ENCODE results near the gene POU4F2.

The POU4F2 gene

DNA sequence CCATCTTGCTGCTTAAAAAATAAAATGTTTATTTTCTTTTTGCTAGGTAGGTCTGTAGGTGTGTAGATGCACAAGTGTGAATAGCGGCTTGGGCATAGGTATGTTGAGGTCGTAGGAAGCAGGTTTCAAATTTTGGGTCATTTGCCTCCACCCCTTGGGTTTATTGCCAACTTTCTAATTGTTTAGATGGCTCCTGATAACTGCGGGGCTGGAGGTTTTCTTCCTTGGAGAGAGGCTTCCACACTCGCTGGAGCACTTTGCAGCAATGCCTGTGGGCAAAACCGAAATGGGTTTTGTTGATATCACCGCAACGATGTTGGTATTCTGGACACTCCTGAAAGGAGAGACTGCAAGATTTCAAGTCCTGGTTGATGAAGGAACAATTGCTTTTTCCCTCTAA is 3.9 kb upstream of the POU4F2 start:
- Mint-ChIP-seq H3K36me3 (ENCODE audit: low read depth) (peaks cover 3% of the 10 kb centered on the region), H3K27ac (no peak overlapping the region), H3K9me3 (peaks cover 6% of the 10 kb centered on the region), H3K4me3 (no peak overlapping the region), H3K4me1 (peaks cover 18% of the 10 kb centered on the region), H3K27me3 (ENCODE audit: low read depth) (peaks cover 100% of the 10 kb centered on the region)
- TF ChIP-seq, protein P1, sequence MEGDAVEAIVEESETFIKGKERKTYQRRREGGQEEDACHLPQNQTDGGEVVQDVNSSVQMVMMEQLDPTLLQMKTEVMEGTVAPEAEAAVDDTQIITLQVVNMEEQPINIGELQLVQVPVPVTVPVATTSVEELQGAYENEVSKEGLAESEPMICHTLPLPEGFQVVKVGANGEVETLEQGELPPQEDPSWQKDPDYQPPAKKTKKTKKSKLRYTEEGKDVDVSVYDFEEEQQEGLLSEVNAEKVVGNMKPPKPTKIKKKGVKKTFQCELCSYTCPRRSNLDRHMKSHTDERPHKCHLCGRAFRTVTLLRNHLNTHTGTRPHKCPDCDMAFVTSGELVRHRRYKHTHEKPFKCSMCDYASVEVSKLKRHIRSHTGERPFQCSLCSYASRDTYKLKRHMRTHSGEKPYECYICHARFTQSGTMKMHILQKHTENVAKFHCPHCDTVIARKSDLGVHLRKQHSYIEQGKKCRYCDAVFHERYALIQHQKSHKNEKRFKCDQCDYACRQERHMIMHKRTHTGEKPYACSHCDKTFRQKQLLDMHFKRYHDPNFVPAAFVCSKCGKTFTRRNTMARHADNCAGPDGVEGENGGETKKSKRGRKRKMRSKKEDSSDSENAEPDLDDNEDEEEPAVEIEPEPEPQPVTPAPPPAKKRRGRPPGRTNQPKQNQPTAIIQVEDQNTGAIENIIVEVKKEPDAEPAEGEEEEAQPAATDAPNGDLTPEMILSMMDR (IDR thresholded peaks at IDR 0.05; ENCODE audit: unreplicated experiment in 3 of 3): no peak

DNA sequence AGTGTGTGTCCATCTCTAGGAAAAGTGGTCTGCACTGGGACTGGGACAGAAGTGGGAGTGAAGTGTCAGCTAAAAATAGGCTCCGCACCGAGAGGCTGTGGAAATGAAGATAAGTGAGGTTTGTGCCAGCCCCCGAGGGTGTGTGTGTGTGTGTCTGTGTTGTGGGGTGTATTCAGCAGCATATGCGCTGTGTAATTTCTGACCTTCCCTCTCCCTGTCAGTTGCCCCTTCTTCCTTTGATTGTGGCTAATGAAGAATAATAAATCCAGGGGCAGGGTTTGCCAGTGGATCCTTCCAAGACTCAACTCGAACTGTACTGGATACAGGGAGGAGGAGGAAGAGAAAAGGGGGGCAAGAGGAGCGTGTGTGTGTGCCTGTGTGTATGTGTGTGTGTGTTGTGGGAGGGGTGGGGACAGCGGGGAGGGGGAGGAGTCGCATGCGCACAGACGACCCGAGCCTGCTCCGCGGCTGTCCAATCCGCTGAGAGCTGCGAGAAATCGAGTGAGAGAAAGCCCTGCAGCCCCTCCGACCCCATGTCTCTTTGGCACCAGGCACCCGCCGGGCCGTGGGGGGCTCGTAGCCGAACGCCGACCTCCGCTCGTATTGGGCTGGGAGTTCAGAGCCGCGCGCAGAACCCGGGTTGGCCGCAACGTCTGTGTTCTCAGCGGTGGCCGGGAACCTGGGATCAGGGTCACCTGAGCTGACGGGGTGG is 916 bp upstream of the POU4F2 start:
- Mint-ChIP-seq H3K36me3 (ENCODE audit: low read depth) (peaks cover 3% of the 10 kb centered on the region), H3K4me1 (peaks cover 24% of the 10 kb centered on the region), H3K27ac (no peak overlapping the region), H3K9me3 (peaks cover 6% of the 10 kb centered on the region), H3K4me3 (peak overlapping the region; percentile 72 to 81 (median 81)), H3K27me3 (ENCODE audit: low read depth) (peaks cover 100% of the 10 kb centered on the region)
- TF ChIP-seq, protein P1 (IDR thresholded peaks at IDR 0.05; ENCODE audit: unreplicated experiment in 3 of 3): no peak

DNA sequence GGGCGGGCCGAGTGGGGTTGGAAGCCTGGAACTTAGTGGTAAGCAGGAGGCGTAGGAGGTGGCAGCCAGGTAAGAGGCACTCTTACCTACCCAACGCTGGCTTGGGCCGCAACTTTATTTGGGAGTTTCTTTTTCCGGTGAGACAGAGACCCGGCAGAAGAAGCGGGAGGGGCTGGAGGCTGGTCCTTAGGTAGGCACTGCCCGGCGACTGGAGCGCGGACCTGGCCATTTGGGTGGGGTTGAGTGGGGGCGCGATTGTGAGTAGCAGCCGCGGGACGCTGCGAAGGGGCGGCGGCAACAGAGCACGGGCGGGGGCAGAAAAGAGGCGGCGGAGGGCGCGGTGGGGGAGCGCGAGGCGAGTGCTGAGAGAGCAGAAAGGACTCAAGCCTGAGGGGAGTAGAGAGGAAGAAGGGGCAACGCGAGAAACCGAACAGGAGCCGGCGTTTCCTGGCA is 334 bp upstream of the POU4F2 start:
- peaks cover 6% of the 10 kb centered on the region for H3K9me3 Mint-ChIP-seq
- peaks cover 3% of the 10 kb centered on the region for H3K36me3 Mint-ChIP-seq (ENCODE audit: low read depth)
- H3K4me1 Mint-ChIP-seq: peaks cover 24% of the 10 kb centered on the region
- TF ChIP-seq, protein P1 (IDR thresholded peaks at IDR 0.05; ENCODE audit: unreplicated experiment in 3 of 3): no peak
- H3K27me3 Mint-ChIP-seq (ENCODE audit: low read depth): peaks cover 100% of the 10 kb centered on the region
- no peak overlapping the region for H3K27ac Mint-ChIP-seq
- peak overlapping the region; percentile 61 to 81 (median 70) for H3K4me3 Mint-ChIP-seq

DNA sequence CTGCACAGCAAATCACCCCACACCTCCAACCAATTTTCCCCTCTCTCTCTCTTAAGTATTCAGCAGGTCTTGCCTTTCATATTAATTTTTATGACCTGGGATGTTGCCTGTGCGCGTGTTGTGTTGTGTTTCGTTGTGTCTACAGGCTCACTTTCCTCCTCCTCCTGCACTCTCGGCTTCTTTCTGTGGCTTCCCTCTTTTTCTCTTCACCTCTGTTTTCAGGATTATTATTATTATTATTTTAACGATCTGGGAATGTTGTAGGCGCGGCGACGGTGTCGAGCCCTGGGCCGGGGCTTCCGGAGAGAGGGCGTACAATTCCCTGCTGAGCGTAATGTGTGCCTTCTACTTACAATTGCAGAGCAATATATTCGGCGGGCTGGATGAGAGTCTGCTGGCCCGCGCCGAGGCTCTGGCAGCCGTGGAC is 826 bp downstream of the POU4F2 start:
- H3K9me3 Mint-ChIP-seq: peaks cover 6% of the 10 kb centered on the region
- peak overlapping the region in 1 of 3 experiments; percentile 11 for H3K27ac Mint-ChIP-seq
- TF ChIP-seq, protein P1 (IDR thresholded peaks at IDR 0.05; ENCODE audit: unreplicated experiment in 3 of 3): no peak
- peaks cover 100% of the 10 kb centered on the region for H3K27me3 Mint-ChIP-seq (ENCODE audit: low read depth)
- H3K4me1 Mint-ChIP-seq: peaks cover 24% of the 10 kb centered on the region
- H3K4me3 Mint-ChIP-seq: peak overlapping the region; percentile 69 to 79 (median 71)
- H3K36me3 Mint-ChIP-seq (ENCODE audit: low read depth): peaks cover 3% of the 10 kb centered on the region

DNA sequence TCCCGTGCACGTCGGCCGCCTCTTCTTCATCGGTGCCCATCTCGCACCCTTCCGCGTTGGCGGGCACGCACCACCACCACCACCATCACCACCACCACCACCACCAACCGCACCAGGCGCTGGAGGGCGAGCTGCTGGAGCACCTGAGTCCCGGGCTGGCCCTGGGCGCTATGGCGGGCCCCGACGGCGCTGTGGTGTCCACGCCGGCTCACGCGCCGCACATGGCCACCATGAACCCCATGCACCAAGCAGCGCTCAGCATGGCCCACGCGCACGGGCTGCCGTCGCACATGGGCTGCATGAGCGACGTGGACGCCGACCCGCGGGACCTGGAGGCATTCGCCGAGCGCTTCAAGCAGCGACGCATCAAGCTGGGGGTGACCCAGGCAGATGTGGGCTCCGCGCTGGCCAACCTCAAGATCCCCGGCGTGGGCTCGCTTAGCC is 1.4 kb downstream of the POU4F2 start:
- peaks cover 6% of the 10 kb centered on the region for H3K9me3 Mint-ChIP-seq
- peak overlapping the region; percentile 69 to 79 (median 71) for H3K4me3 Mint-ChIP-seq
- peaks cover 100% of the 10 kb centered on the region for H3K27me3 Mint-ChIP-seq (ENCODE audit: low read depth)
- peaks cover 3% of the 10 kb centered on the region for H3K36me3 Mint-ChIP-seq (ENCODE audit: low read depth)
- TF ChIP-seq, protein P1 (IDR thresholded peaks at IDR 0.05; ENCODE audit: unreplicated experiment in 3 of 3): no peak
- H3K4me1 Mint-ChIP-seq: peaks cover 24% of the 10 kb centered on the region
- no peak overlapping the region for H3K27ac Mint-ChIP-seq

All from nephron (organoid).